GM18511 (cell line): ENCODE data around the gene PAX1.

Experiments
- ATAC-seq: cut with Tn5 transposase; IDR thresholded peaks from one replicate; pipeline ENCODE4 v1.9.1; 2021; ENCODE audit warnings: mild to moderate bottlenecking, moderate library complexity; ENCODE audit not compliant: unreplicated experiment

PAX1 gene

GRCh38 chr20:21705575-21706260, at the start of gene PAX1:
Gene PAX1 (plus strand): TSS chr20:21705664. CDS start chr20:21705713, 49 bp downstream.
- ATAC-seq: no peak

- ATAC-seq: no peak
These were observed 49.0 kb upstream of the PAX1 start for GRCh38 chr20:21656308-21657067.

GRCh38 chr20:21661488-21662055, 43.9 kb upstream of the PAX1 start:
- no peak for ATAC-seq

- ATAC-seq: no peak
These were observed 42.0 kb upstream of the PAX1 start for GRCh38 chr20:21663465-21663864.

- no peak for ATAC-seq
These were observed 39.6 kb upstream of the PAX1 start for GRCh38 chr20:21665687-21666446.

GRCh38 chr20:21670126-21670525, 35.3 kb upstream of the PAX1 start:
- no peak for ATAC-seq

GRCh38 chr20:21670981-21671380, 34.5 kb upstream of the PAX1 start:
- ATAC-seq: no peak

GRCh38 chr20:21677261-21677660, 28.2 kb upstream of the PAX1 start:
- ATAC-seq: no peak

- no peak for ATAC-seq
These were observed 27.7 kb upstream of the PAX1 start for GRCh38 chr20:21677781-21678180.

GRCh38 chr20:21681234-21681921, 24.1 kb upstream of the PAX1 start:
- ATAC-seq: no peak

GRCh38 chr20:21681922-21682318, 23.5 kb upstream of the PAX1 start:
- ATAC-seq: no peak

- no peak for ATAC-seq
These were observed 22.9 kb upstream of the PAX1 start for GRCh38 chr20:21682521-21682954.

- no peak for ATAC-seq
These were observed 20.8 kb upstream of the PAX1 start for GRCh38 chr20:21684671-21685070.

GRCh38 chr20:21685981-21686380, 19.5 kb upstream of the PAX1 start:
- no peak for ATAC-seq

GRCh38 chr20:21693322-21693721, 12.1 kb upstream of the PAX1 start:
- ATAC-seq: no peak

- ATAC-seq: no peak
These were observed 6.8 kb upstream of the PAX1 start for GRCh38 chr20:21698494-21699215.

GRCh38 chr20:21699216-21699508, 6.3 kb upstream of the PAX1 start:
- no peak for ATAC-seq

- no peak for ATAC-seq
These were observed 4.1 kb upstream of the PAX1 start for GRCh38 chr20:21701171-21701876.

GRCh38 chr20:21702016-21702415, 3.4 kb upstream of the PAX1 start:
- ATAC-seq: no peak
